Fibroblast of pulmonary artery (primary cell): Measurements from ENCODE around the gene DGLUCY.

Experiments used
- DNase-seq: peaks from one replicate; pipeline ENCODE4 v3.0.0-alpha.2; 2010; ENCODE audit warnings: low read depth
- H3K4me3 ChIP-seq: replicated peaks from 2 replicates; pipeline ENCODE4 v1.5.1; 2011; ENCODE audit warnings: low read depth, mild to moderate bottlenecking, control low read depth, low read length, moderate library complexity
- CTCF ChIP-seq: IDR thresholded peaks from 2 replicates; pipeline ENCODE4 v1.5.1; 2011; ENCODE audit warnings: mild to moderate bottlenecking, control low read depth, low read length, inconsistent platforms; ENCODE audit errors: missing control alignments

DGLUCY gene

GRCh38 chr14:91228112-91229004 is 114.5 kb downstream of the DGLUCY start:
- no peak for TF ChIP-seq CTCF
- H3K4me3 ChIP-seq: no peak overlapping the region
- DNase-seq: peak; percentile 39

GRCh38 chr14:91229005-91229382 is 115.1 kb downstream of the DGLUCY start:
- no peak for DNase-seq
- H3K4me3 ChIP-seq: no peak overlapping the region
- TF ChIP-seq CTCF: no peak

DNA sequence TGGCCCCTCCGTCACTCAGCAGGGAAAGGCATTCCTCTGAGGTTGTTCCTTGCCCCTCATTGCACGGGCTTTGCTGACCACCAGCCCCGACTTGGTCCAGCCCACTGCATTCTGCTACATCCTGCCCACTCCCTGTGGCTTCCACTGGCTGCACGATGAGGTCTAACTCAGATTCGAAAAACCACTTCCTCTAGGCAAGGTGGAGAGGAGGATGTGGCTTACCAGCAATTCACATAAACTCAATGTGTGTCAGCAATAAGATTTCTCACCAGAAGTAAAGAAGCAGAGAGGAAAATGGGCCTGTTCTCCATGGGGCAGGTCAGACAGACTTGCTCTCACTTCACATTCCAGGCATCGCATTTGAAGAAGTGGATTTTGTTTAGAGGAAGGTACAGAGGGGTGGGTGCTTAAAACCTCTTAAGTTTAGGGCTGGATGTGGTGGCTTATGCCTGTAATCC is 115.9 kb downstream of the DGLUCY start:
- no peak overlapping the region for H3K4me3 ChIP-seq
- peak; percentile 14 for DNase-seq
- no peak for TF ChIP-seq CTCF

DNA sequence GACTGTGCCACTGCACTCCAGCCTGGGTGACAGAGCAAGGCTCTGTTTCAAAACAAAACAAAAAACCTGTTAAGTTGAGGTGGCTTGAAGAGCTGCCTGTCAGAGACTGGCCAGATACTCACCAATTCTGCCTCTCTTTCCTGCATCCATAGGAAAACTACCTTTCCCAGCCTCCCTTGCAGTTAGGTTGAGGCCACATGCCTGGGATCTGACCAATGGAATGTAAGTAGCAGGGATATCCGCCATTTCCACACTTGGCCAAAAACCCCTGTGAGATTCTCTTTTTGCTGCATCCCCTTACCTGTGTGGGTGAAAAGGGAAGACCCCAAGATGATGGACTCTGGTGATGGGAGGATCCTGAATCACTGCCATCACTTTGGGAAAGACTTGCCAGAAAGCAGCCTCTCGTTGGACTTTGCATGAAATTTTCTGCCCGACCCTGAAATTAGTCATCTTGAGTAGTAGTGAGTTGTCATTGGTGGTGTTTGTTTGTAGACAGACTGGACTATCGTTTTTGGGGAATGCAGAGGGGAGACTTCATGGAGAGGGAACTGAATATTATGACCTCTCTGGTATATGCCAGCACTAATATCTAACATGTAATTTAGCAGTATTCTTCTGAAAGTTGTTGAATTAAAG is 116.6 kb downstream of the DGLUCY start:
- DNase-seq: no peak
- no peak overlapping the region for H3K4me3 ChIP-seq
- TF ChIP-seq CTCF: no peak

GRCh38 chr14:91231446-91231845 is 117.6 kb downstream of the DGLUCY start:
- no peak for DNase-seq
- TF ChIP-seq CTCF: no peak
- no peak overlapping the region for H3K4me3 ChIP-seq

- DNase-seq: no peak
- no peak for TF ChIP-seq CTCF
- no peak overlapping the region for H3K4me3 ChIP-seq
Observed at GRCh38 chr14:91232052-91232451, 118.2 kb downstream of the DGLUCY start.
